GM12865 (cell line): ENCODE measurements around the gene MLST8.
"Not testable (repeated sequence)": the region's sequence is repeated elsewhere in the genome, so short reads cannot be mapped to it uniquely, and the experiment has no call there.

Source experiments
- DNase-seq: peaks from one replicate; pipeline ENCODE4 v3.0.0; 2010; ENCODE audit warnings: low read depth
- H3K4me3 ChIP-seq: 2 replicates; pipeline ENCODE4 v1.5.1; 2011; ENCODE audit warnings: mild to moderate bottlenecking, low read depth, low read length, control low read depth
- TF ChIP-seq, protein P1 (sequence below): IDR thresholded peaks from 2 replicates; pipeline ENCODE4 v1.5.1; 2011; ENCODE audit warnings: low read length, control low read depth, low read depth, inconsistent platforms; ENCODE audit not compliant: insufficient read depth; ENCODE audit errors: missing control alignments

The MLST8 gene

GRCh38 chr16:2238838-2239675, 33.8 kb downstream of the MLST8 start:
- no peak overlapping the region for H3K4me3 ChIP-seq
- no peak for DNase-seq
- TF ChIP-seq, protein P1, sequence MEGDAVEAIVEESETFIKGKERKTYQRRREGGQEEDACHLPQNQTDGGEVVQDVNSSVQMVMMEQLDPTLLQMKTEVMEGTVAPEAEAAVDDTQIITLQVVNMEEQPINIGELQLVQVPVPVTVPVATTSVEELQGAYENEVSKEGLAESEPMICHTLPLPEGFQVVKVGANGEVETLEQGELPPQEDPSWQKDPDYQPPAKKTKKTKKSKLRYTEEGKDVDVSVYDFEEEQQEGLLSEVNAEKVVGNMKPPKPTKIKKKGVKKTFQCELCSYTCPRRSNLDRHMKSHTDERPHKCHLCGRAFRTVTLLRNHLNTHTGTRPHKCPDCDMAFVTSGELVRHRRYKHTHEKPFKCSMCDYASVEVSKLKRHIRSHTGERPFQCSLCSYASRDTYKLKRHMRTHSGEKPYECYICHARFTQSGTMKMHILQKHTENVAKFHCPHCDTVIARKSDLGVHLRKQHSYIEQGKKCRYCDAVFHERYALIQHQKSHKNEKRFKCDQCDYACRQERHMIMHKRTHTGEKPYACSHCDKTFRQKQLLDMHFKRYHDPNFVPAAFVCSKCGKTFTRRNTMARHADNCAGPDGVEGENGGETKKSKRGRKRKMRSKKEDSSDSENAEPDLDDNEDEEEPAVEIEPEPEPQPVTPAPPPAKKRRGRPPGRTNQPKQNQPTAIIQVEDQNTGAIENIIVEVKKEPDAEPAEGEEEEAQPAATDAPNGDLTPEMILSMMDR, result no peak

- H3K4me3 ChIP-seq, DNase-seq: not testable (repeated sequence)
Measured at GRCh38 chr16:2240331-2240730, 35.1 kb downstream of the MLST8 start.

- no peak overlapping the region for H3K4me3 ChIP-seq
- TF ChIP-seq, protein P1, result no peak
- no peak for DNase-seq
Measured at GRCh38 chr16:2242598-2242997, 37.3 kb downstream of the MLST8 start.

- no peak overlapping the region for H3K4me3 ChIP-seq
- TF ChIP-seq, protein P1, result no peak
- no peak for DNase-seq
Measured at GRCh38 chr16:2243031-2243528, 37.8 kb downstream of the MLST8 start.

DNA sequence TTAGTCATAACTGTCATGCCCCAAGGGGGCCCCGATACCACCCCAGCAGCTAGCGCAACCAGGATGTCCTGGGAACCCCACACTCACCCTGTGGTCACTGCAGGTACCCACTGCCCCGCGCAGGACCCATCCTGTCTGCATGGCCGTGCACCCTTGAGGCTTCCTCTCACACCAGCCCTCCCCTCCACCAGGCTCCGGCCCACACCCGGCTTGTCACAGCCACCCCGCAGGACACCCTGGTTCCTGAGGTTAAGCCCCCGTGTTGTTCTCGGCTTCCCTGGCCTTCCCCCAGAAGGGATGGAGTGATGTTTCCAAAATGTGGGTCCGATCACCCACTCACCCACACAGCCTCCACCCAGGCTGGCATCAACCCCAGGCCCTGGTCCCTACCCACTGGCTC, 38.5 kb downstream of the MLST8 start:
- TF ChIP-seq, protein P1, result no peak
- no peak overlapping the region for H3K4me3 ChIP-seq
- no peak for DNase-seq

DNA sequence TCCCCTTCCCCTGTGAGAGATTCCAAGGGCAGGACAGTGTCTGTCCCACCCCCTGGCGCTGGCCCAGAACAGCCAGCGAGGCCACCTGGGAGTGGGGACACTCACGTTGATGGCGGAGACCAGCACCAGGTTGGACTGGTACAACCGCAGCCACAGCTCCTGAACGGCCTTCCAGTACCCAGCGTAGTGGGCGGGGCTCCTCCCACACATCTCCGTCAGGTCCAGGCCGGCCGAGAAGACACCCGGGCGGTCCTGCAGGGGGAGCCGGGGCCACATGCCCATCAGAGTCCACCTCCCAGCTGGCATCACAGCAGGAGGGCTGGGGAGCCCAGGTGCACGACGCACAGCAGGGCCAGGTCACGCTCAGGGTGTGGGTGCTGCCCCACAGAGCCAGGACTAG, 39.0 kb downstream of the MLST8 start:
- no peak overlapping the region for H3K4me3 ChIP-seq
- DNase-seq, result no peak
- TF ChIP-seq, protein P1, result no peak

DNA sequence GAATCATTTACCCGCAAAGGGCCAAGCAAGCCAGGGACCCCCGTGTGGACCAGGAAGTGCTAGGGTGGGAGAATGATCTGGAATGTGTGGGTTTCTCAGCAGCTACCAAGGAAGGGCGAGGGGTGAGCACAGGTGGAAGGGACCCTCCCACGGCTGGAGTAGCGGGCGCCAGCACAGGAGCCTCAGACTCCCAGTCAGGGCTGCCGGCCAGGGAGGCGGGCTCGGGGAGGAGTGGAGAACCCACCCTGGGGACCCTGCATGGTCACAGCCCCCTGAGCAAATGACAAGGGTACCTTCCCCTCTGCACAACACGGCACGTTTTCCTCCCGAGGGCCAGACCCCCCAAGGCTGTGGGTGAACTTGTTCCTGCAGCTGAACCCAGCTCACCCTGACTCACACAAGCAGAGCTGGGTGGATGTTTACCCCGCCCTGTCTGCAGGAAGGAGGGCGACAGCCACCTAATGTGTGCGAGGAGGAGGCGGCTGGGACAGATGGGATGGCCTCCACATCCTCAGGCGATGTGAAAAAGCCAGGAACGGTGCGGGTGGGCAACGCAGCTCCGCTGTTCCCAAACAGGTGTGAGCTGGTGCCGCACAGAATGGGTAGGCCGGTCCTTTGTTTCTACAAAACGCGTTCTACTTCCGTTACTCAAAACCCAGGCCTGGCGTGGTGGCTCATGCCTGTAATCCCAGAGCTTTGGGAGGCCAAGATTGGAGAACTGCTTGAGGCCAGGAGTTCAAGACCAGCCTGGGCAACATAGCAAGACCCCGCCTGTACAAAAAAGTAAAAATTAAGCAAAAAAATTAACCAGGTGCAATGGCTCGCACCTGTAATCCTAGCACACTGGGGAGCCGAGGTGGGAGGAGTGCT, 39.9 kb downstream of the MLST8 start:
- H3K4me3 ChIP-seq, result no peak overlapping the region
- TF ChIP-seq, protein P1, result no peak
- no peak for DNase-seq
